Skeletal muscle satellite cell (primary cell): Measurements from ENCODE around the gene CBFA2T2.

Source experiments
- H3K27me3 ChIP-seq: 2 replicates; pipeline ENCODE4 v1.7.0; 2013; ENCODE audit warnings: low read length; ENCODE audit not compliant: control insufficient read depth, insufficient read depth
- H3K36me3 ChIP-seq: 2 replicates; pipeline ENCODE4 v1.7.0; 2013; ENCODE audit warnings: mild to moderate bottlenecking, control low read depth, low read length; ENCODE audit not compliant: insufficient read depth
- H3K4me1 ChIP-seq: 2 replicates; pipeline ENCODE4 v1.7.0; 2013; ENCODE audit warnings: low read length; ENCODE audit not compliant: control insufficient read depth, insufficient read depth
- H3K4me2 ChIP-seq: 2 replicates; pipeline ENCODE4 v1.7.0; 2013; ENCODE audit warnings: mild to moderate bottlenecking, low read length
- H3K4me3 ChIP-seq: 2 replicates; pipeline ENCODE4 v1.7.0; 2013; ENCODE audit warnings: low read length
- H3K9ac ChIP-seq: 2 replicates; pipeline ENCODE4 v1.7.0; 2013; ENCODE audit warnings: mild to moderate bottlenecking, low read depth, low read length, moderate library complexity
- H3K9me3 ChIP-seq: replicated peaks from 2 replicates; pipeline ENCODE4 v1.7.0; 2013; ENCODE audit warnings: mild to moderate bottlenecking, control low read depth, low read length

CBFA2T2 gene

DNA sequence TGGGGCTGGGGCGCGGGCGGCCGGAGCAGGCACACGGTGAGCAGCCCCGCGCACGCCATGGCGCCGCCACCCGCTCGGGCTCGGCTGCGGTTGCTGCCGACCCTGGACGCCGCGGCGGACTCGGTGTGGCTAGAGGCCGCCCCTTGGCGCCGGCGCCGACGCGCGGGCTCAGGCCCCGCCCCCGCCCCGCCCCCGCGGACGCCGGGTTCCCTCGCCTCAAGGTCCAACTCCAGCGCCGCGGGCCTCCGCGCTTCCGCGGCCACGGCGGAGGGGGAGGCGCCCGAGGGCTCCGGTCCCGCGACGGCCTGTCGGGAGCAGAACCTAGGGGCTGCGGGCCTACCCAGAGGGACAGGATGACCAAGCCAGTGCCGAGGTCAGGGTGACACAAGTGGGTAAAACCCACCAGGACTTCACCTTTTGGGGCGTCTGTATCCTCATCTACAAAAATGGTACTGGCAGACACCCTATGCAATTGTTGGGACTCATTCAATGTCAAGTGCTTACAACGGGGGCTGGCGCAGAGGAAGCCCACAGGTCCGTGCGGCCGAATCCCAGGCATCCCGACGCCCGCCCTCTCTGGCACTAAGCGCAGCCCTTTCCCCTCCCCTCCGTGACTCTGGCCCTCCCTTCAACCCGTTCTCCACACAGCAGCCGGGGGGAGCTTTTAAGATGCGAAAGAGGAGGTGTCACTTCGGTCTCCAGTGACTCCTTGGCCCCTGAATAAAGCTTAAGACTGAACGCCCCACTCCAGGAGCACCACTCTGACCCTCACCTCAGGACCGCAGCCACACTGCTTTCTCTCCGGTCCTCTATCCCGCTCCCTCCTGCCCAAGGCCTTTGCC is 184.6 kb downstream of the CBFA2T2 start, which contains the start of gene NECAB3:
NECAB3 (minus strand) TSS at position 135 of the 842 bp plus-strand sequence; CDS start at position 59, 76 bp downstream.
- H3K4me3 ChIP-seq: peak within 1 kb of the TSS; percentile 69
- H3K4me2 ChIP-seq: peak within 1 kb of the TSS; percentile 89
- no peaks in the 10 kb centered on the region for H3K9me3 ChIP-seq
- H3K36me3 ChIP-seq: peaks cover 8% of the 10 kb centered on the region
- H3K27me3 ChIP-seq: no peaks in the 10 kb centered on the region
- H3K9ac ChIP-seq: peak within 1 kb of the TSS; percentile 69
- H3K4me1 ChIP-seq: peaks cover 33% of the 10 kb centered on the region

DNA sequence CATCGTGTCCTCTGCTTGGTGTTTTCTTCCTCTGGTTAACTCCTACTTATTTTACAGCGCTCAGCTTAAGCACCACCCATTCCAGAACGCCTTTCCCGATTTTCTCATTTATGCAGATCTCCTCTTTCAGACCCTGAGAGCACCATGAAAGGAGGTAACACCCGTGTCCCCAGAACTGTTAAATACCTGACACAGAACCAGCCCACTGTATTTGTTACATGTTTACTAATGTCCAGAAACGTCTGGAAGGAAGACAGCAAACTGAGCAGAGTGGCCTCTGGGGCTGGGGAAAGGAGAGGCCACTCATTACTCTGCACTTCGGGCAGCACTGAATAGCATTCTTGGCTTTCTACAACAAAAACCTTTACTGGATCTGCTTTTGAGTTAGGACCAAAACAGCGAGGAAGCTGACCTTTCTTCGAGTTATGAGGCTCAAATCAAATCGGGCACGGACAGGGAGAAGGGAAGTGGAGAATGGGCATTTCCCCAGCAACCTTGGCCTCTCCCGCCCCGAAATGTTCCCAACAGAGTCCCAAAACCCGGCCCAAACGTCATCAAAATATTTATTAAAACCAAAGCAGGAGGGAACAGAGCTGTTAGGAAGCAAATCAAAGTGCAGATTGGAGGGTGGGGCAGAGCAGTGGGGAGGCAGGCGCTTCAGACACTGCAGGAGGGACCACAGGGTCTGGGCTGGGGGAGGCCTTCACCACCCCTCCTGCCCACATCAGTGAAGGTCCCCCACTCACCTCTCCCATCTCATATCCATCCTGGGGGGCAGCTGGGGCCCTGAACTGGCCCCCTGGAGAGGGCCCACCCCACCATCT is 185.5 kb downstream of the CBFA2T2 start:
- peak overlapping the region; percentile 69 for H3K9ac ChIP-seq
- H3K9me3 ChIP-seq: no peaks in the 10 kb centered on the region
- peaks cover 5% of the 10 kb centered on the region for H3K36me3 ChIP-seq
- peak overlapping the region; percentile 89 for H3K4me2 ChIP-seq
- peak overlapping the region; percentile 69 for H3K4me3 ChIP-seq
- H3K4me1 ChIP-seq: peaks cover 33% of the 10 kb centered on the region
- no peaks in the 10 kb centered on the region for H3K27me3 ChIP-seq

DNA sequence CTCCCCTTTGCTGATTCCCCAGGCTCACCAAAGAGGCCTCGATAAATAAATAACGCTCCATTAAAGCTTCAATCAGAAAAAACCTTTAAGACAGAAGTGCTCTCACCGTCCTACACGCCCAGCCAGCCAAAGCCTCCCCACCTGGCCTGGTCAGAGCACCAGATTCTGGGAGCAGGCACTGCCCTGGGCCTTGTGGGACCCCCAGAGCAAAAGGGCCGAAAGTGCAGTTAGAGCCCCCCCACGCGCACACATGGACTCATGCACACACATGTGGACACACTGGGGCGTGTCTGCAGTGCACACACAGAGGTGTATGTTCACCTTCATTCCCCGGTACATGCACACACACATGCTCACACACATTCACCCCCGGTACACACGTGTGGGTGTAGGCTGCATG is 186.2 kb downstream of the CBFA2T2 start:
- peaks cover 5% of the 10 kb centered on the region for H3K36me3 ChIP-seq
- H3K4me2 ChIP-seq: no peak overlapping the region
- H3K9me3 ChIP-seq: no peaks in the 10 kb centered on the region
- peaks cover 39% of the 10 kb centered on the region for H3K4me1 ChIP-seq
- H3K9ac ChIP-seq: no peak overlapping the region
- H3K4me3 ChIP-seq: no peak overlapping the region
- no peaks in the 10 kb centered on the region for H3K27me3 ChIP-seq

DNA sequence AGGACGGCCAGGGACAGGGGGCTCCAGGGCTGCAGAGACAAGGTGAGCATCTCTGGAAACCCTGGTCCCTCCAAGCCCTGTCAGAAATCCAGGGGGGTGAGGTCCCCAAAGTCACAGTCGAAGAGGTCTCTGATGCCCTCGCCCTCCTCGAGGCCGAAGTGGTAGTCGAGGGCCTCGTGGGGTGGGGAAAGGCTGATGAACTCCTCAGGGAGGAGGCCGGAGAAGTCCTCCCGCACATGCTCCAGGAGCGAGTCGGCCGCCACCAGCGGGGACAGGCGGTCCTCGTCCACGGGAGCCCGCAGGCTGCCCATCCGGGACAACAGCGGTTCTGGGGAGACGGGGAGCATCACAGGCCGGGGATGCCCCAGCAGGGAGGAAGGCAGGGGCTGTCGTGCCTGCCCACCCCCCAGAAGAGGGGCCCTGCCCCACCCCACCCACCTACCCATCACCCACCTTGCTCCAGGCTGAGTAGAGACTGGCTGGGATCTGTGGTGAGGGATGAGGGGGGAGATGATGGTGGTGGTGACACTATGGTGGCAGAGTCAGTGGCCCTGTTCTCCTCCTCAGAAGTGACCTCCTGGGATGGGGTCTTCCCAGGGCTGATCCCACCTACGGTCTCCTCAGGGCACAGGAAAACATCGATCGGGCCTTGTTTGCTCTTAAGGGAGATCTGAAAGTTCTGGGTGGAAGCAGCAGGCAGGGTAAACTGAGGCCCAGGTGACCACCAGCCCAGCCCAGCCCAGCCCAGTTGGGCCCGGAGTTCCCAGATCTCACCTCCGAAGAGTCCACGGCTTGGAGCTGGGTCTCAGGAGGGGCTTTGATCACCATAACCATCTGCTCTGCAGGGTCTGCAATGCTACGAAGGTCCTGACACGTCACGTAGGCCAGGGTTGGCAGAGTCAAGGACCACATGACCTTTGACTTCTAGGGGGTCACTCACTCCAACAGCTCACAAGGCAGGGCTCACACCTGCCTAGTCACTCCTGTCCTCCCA is 187.1 kb downstream of the CBFA2T2 start:
- Histone ChIP-seq H3K9me3 (no peaks in the 10 kb centered on the region), H3K4me1 (peaks cover 39% of the 10 kb centered on the region), H3K4me3 (no peak overlapping the region), H3K9ac (no peak overlapping the region), H3K27me3 (no peaks in the 10 kb centered on the region), H3K4me2 (no peak overlapping the region), H3K36me3 (peaks cover 5% of the 10 kb centered on the region)

DNA sequence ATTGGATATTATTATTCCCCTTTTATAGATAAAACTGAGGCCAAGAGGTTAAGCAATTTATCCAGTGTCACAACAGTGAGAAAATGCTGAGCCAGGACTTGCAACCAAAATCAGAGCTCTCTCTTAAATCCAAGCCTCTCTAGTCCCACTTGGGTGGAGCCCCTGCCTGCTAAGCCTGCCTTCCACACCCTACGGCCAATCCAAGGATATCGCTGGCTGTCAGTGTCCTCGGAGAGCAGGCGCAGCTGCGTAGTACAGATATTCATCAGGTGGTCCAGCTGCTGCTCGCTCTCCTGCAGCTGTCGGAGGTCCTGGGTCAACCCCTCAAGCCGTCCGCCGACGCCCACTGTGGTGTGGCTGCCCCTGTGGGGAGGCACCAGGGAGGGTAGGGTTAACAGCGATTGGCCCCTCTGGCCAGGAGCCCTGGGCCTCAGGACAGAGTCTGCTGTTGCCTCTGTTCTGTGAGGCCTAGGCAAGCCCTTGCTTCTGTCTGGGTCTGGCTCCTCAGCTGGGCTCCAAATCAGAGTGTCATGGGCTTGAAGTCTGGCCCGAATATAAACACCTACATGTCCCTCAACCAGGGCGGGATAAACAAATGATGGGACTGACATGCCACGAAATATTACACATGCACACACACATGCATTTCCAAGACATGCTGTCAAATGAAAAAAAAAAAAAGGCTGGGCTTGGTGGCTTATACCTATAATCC is 188.3 kb downstream of the CBFA2T2 start:
- H3K4me2 ChIP-seq: no peak overlapping the region

DNA sequence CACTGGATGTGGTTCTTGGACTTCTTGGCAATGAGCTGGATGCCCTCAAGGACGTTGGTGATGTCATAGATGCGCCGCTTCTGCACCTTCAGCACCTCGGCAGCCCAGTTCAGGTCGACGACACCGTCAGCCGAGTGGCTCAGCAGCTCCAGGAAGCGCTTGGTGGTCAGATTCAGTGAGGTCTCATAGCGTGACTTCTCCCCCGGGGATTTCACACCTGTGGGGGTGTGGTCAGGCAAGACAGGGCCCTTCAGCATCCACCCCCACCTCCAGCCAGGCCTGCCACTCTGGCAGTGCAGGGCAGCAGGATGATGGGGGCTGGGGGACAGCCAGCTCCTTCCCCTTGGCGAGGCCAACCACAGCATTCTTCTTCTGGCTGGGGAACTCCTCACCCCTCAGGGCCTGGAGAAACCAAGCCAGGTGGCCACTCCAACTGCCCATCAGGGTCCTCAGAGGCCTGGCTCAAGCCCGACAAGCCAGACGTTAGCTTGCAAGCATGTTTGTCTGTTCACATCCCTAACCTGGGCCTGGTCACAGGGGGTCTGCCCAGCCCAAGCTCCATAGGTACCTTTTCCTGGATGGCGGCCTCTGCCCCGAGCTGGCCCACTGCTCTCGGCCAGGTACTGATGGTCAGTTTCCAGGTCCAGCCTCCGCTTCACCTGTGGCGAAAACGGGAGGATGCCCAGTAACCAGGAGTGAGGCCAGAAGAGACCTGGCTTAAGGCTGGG is 190.0 kb downstream of the CBFA2T2 start:
- H3K9ac ChIP-seq: no peak overlapping the region
- H3K4me3 ChIP-seq: no peak overlapping the region
- H3K27me3 ChIP-seq: no peaks in the 10 kb centered on the region
- no peaks in the 10 kb centered on the region for H3K9me3 ChIP-seq
- H3K36me3 ChIP-seq: peaks cover 5% of the 10 kb centered on the region
- peaks cover 23% of the 10 kb centered on the region for H3K4me1 ChIP-seq
- no peak overlapping the region for H3K4me2 ChIP-seq

More for the DNA sequence above, 188.3 kb downstream of the CBFA2T2 start:
- Histone ChIP-seq H3K36me3 (peaks cover 5% of the 10 kb centered on the region), H3K27me3 (no peaks in the 10 kb centered on the region), H3K9me3 (no peaks in the 10 kb centered on the region), H3K4me1 (peaks cover 30% of the 10 kb centered on the region), H3K9ac (no peak overlapping the region), H3K4me3 (no peak overlapping the region)

DNA sequence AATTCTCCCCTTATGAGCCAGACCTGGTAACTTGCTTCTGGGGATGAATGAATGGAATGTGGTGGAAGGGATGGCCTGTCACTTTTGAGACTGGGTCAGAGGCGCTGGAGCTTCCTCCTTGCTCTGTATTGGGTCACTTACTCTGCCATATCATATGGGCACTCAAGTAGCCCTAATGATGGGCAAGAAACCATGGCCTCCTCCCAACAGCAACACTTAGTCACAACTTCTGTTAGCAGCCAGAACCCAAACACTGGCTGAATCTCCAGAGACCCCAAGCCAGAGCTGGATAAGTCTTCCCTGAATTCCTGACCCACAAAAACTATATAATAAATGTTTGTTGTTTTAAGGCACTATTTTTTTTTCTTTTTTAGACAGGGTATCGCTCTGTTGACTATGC is 190.8 kb downstream of the CBFA2T2 start:
- no peaks in the 10 kb centered on the region for H3K9me3 ChIP-seq
- H3K27me3 ChIP-seq: no peaks in the 10 kb centered on the region
- peaks cover 23% of the 10 kb centered on the region for H3K4me1 ChIP-seq
- H3K4me3 ChIP-seq: no peak overlapping the region
- H3K36me3 ChIP-seq: peaks cover 5% of the 10 kb centered on the region
- H3K9ac ChIP-seq: no peak overlapping the region
- no peak overlapping the region for H3K4me2 ChIP-seq

DNA sequence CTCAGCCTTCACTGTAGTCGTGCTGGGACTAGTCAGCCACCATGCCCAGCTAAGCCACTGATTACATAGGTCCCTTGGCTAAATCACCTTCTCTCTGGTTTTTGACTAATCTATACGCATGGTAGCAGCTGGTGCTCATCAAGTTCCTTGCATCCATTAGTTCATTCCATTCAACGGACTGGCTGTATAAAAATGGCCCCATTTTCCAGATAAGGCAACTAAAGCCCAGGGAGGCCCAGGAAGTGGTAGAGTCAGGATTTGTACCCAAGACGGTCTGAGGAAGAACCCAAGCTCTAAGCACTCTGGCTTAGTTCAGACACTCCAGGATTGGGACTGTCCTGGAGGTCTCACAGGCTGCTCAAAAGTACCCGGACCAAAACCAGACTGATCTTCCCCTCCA is 191.4 kb downstream of the CBFA2T2 start:
- H3K4me3 ChIP-seq: no peak overlapping the region
- H3K27me3 ChIP-seq: no peaks in the 10 kb centered on the region
- no peak overlapping the region for H3K4me2 ChIP-seq
- no peaks in the 10 kb centered on the region for H3K9me3 ChIP-seq
- peaks cover 20% of the 10 kb centered on the region for H3K4me1 ChIP-seq
- no peak overlapping the region for H3K9ac ChIP-seq
- H3K36me3 ChIP-seq: peaks cover 5% of the 10 kb centered on the region

DNA sequence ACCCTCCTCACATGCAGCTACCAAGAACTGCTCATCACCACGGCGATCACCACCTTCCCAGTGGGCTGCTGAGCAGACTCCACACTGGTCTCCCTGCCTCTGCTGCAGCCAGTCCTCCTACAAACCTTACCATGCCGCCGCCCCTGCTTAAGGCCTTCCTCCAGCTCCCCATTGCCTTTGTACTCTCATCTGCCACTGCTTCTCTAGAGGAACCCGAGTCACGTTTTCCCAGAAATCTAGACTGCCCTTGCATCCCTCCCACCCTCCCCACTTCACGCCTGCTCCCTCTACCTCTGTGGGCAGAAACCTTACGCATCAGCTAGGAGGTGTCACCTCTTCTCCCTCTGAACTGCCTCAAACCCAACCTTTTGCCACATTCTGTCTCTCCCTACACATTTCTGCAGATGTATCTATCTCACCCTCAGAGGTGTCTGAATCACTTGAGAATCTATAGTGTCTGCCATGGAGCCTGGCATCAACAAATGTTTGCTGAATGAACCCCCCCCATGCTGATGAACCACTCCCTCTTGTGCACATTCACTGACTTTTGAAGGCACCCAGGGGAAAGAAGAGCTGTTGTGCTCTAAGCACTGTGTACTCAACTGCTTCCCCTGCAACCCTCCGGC is 191.9 kb downstream of the CBFA2T2 start:
- H3K4me1 ChIP-seq: peaks cover 24% of the 10 kb centered on the region
- H3K9me3 ChIP-seq: no peaks in the 10 kb centered on the region
- H3K9ac ChIP-seq: no peak overlapping the region
- H3K27me3 ChIP-seq: no peaks in the 10 kb centered on the region
- peaks cover 5% of the 10 kb centered on the region for H3K36me3 ChIP-seq
- no peak overlapping the region for H3K4me3 ChIP-seq
- H3K4me2 ChIP-seq: no peak overlapping the region
